Left ventricle myocardium inferior (tissue), 1 donor: ENCODE results near the gene TAMALIN. TPM values are rescaled to one million over a fixed set of nuclear protein-coding genes. Genes with fewer than 3 reads are reported as not detected.

Experiments
- DNase-seq: peaks from one replicate; pipeline ENCODE4 v3.0.0-alpha.2; 2020
- H3K27ac ChIP-seq: fragments of 200-600 bp; replicated peaks from 2 replicates; pipeline ENCODE4 v1.8.0; 2021
- H3K27me3 ChIP-seq: fragments of 200-600 bp; 2 replicates; pipeline ENCODE4 v1.8.0; 2021; ENCODE audit warnings: low read depth
- H3K36me3 ChIP-seq: fragments of 200-600 bp; 2 replicates; pipeline ENCODE4 v1.8.0; 2021
- H3K4me1 ChIP-seq: fragments of 200-600 bp; 2 replicates; pipeline ENCODE4 v1.8.0; 2021
- H3K4me3 ChIP-seq: fragments of 200-600 bp; 2 replicates; pipeline ENCODE4 v1.8.0; 2021; ENCODE audit warnings: mild to moderate bottlenecking, moderate library complexity
- H3K9me3 ChIP-seq: fragments of 200-600 bp; replicated peaks from 2 replicates; pipeline ENCODE4 v1.8.0; 2021
- CTCF ChIP-seq: fragments of 200-600 bp; IDR thresholded peaks from 2 replicates; pipeline ENCODE4 v1.8.0; 2021; ENCODE audit warnings: antibody characterized with exemption, mild to moderate bottlenecking, borderline replicate concordance
- intact Hi-C: fragments of 100-400 bp; cut with micrococcal nuclease; formaldehyde crosslinking; loops from one replicate; pipeline ENCODE4 v1.11.0; 2022
- total RNA-seq: library from RNA; stranded (reverse); fragmentation: NEBNext Ultra II Directional; extraction: Animal tissue kit (Norgen Biotek cat#: 25700); gene quantifications from one replicate; pipeline ENCODE4 v1.2.1, GENCODE V29; 2021
- donor health status: DM: no; HTN: yes; CAD: no; lungs with severe emphysema.

The TAMALIN gene
- total RNA-seq, 1 donor from 2014 or later: 20.0 TPM

GRCh38 chr12:52044292-52044983 is 37.7 kb downstream of the TAMALIN start:
- no peaks in the 10 kb centered on the region for H3K27me3 ChIP-seq
- H3K9me3 ChIP-seq: no peaks in the 10 kb centered on the region
- H3K27ac ChIP-seq: peak overlapping the region; percentile 96
- no peak for TF ChIP-seq CTCF
- peak; percentile 87 for DNase-seq
- H3K36me3 ChIP-seq: no peaks in the 10 kb centered on the region
- peak overlapping the region; percentile 65 for H3K4me3 ChIP-seq
- intact Hi-C loops: no loop called here
- peaks cover 100% of the 10 kb centered on the region for H3K4me1 ChIP-seq

DNA sequence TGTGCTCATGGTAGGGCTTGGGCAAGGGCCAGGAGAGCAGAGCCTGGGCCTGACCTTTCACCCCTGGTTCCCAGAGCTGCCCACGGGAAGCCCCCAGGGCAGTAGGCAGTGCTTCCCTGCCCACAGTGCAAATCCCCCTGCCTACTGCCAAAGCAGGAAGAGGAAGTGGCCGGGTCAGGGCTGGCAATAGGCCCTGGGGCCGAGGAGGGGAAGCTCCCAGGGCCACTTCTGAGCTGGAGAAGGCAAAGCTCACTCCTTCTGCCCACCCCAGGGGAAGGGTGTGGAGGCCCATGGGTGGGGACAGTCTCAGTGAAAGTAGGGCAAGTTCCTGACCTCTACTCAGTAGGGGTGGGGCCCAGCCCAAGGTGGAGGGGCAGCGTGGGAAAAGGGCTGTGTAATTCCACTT is 39.1 kb downstream of the TAMALIN start:
- Histone ChIP-seq H3K4me1 (peaks cover 100% of the 10 kb centered on the region), H3K27ac (peak overlapping the region; percentile 96), H3K9me3 (no peaks in the 10 kb centered on the region), H3K36me3 (no peaks in the 10 kb centered on the region), H3K4me3 (peak overlapping the region; percentile 65), H3K27me3 (no peaks in the 10 kb centered on the region)
- TF ChIP-seq CTCF: no peak
- intact Hi-C loops: no loop called here
- no peak for DNase-seq

DNA sequence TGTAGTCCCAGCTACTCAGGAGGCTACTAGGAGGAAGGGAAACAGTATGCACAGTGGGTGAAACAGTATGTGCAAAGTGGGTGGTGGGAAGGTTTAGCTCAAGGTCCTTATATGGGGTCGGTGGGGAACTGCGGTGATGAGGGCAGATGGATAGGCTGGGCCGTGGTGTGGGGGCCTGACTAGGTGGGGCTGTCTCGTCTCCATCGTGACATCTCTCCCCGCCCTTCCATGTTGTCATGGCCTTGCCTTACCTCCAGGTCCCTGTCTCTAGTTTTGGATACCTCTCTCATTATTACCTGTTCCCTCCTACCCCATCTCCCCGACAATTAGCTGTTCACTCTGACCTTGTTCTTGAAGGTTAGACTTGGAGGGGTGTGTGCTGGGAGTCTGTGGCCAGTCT is 40.1 kb downstream of the TAMALIN start:
- Histone ChIP-seq H3K9me3 (no peaks in the 10 kb centered on the region), H3K4me3 (peak overlapping the region; percentile 65), H3K36me3 (no peaks in the 10 kb centered on the region), H3K27me3 (no peaks in the 10 kb centered on the region), H3K4me1 (peaks cover 98% of the 10 kb centered on the region), H3K27ac (peak overlapping the region; percentile 96)
- intact Hi-C loops: no loop called here
- DNase-seq: no peak
- TF ChIP-seq CTCF: no peak

GRCh38 chr12:52049286-52049685 is 42.5 kb downstream of the TAMALIN start:
- peak overlapping the region; percentile 99 for H3K27ac ChIP-seq
- no peaks in the 10 kb centered on the region for H3K9me3 ChIP-seq
- no peaks in the 10 kb centered on the region for H3K36me3 ChIP-seq
- no peak for TF ChIP-seq CTCF
- intact Hi-C loops: no loop called here
- peaks cover 97% of the 10 kb centered on the region for H3K4me1 ChIP-seq
- no peaks in the 10 kb centered on the region for H3K27me3 ChIP-seq
- H3K4me3 ChIP-seq: no peak overlapping the region
- no peak for DNase-seq

GRCh38 chr12:52049688-52050087 is 42.9 kb downstream of the TAMALIN start:
- peaks cover 4% of the 10 kb centered on the region for H3K36me3 ChIP-seq
- peaks cover 97% of the 10 kb centered on the region for H3K4me1 ChIP-seq
- TF ChIP-seq CTCF: no peak
- H3K4me3 ChIP-seq: peak overlapping the region; percentile 77
- no peaks in the 10 kb centered on the region for H3K9me3 ChIP-seq
- no peaks in the 10 kb centered on the region for H3K27me3 ChIP-seq
- peak overlapping the region; percentile 99 for H3K27ac ChIP-seq
- DNase-seq: no peak
- intact Hi-C loops: no loop called here
